Left forelimb (tissue), 1 donor: ENCODE measurements around the gene EPB41.
"Not testable (repeated sequence)": the region's sequence is repeated elsewhere in the genome, so short reads cannot be mapped to it uniquely, and the experiment has no call there.

Experiments
- DNase-seq: peaks from one replicate; pipeline ENCODE4 v3.0.0-alpha.2; 2018; ENCODE audit warnings: low spot score

Gene EPB41

GRCh38 chr1:28914228-28915030 lies at the start of gene EPB41:
EPB41 (plus strand) TSS chr1:28914569; CDS start chr1:28987438, 72,869 bp downstream.
- peak; percentile 96 for DNase-seq

DNA sequence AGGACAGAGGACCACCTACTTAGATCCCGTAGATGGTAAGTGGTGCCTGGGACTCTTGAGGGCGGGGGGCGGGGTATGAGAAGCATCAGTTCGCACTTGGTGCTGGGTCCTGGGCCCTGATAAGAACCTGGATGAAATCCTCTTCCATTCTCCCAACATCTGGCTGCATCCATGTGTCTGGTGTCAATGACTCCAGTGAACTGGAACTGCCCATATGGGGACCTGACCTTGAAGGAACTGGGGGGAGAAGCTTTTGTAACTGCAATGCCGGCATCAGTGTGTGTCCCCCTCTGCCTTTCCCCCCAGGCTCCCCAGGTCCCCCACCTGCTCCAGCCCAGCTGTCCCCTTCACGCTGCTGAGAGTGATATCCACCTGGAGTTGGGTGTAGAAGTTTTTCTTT lies 49.7 kb upstream of the EPB41 start:
- no peak for DNase-seq

GRCh38 chr1:28865997-28866650 lies 48.2 kb upstream of the EPB41 start:
- no peak for DNase-seq

DNA sequence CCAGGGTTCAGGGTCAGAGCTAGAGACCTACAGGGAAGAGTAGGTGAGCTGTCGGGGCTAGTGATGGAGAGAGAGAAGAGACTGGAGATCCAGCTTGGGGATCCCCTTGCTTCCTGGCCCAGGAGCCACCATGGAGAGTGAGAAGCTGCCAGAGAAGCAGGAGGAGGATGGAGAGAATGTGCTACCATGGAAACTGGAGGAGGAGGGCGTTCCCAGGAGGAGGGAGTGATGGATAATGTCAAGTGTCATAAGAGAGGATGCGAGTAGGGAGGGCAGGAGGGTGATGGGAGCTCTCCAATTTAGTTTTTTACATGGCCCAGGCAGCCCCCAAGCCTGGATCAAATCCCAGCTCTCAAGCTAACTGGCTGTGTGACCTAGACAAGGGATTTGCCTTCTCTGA lies 46.5 kb upstream of the EPB41 start:
- no peak for DNase-seq

- no peak for DNase-seq
Measured at GRCh38 chr1:28869952-28870351, 44.4 kb upstream of the EPB41 start.

DNA sequence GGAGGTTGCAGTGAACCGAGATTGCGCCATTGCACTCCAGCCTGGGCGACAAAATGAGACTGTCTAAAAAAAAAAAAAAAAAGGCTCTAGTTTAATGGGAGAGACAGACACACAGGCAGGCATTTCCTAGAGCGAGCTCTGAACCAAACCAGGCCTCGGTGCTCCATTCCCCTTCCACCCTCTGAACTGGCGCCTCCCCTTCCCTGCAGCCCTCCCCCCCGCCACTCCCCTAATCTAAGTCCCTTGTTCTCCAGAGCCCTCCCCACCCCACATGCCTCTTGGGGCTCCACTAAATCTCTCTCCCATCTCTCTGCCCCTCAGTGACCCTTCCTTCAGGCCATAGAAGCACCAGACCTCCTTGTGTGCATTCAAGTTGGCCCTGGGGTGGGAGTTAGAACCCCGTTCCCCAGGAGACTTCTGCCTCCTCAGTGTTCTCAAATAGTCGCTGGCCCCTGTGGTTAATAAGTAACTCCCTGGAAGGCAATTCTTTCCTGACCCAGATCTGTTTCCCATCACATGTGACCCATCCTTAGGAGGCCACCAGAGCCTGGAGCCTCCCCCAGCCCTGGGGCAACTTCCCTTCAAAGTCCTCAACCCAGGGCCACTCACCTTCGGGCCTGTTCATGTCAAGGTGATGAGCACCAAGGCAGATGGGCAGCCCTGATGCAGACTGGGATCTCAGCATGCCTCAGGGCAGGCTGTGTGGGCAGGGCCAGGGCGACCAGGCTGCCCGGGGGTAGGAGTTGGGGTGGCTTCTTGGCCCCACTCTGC lies 42.6 kb upstream of the EPB41 start:
- DNase-seq = no peak

- DNase-seq = not testable (repeated sequence)
Measured at GRCh38 chr1:28875134-28875533, 39.2 kb upstream of the EPB41 start.

- DNase-seq = peak; percentile 84
Measured at GRCh38 chr1:28877132-28877781, 37.1 kb upstream of the EPB41 start.

GRCh38 chr1:28878796-28879195 lies 35.6 kb upstream of the EPB41 start:
- no peak for DNase-seq

DNA sequence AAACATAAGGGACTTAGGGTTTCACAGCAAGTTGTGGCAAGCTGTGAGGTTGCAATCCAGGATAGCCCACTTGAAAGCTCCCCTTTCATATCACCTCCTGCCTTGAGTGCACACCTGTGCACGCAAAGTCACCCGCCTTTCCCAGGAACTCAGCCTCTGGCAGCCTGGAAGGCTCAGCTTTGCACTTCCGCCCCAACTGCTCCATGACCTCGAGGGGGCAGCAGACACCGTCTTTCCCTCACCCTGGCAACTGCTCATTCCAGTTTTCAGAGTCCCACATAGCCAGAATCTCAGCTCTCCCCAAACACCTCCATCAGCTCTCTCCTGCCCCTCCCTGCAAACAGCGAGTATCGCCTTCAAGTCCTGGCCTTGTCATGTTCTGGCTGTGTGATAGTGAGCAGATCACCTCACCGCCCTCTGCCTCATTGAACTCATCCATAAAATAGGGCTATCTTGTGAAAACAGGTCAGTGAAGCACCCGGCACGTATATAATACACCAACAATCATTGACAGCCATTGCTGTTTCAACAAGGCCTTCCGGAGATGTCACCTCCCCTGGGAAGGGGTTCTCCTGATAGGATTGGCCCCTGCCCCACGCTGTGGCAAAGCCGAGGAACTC lies 32.2 kb upstream of the EPB41 start:
- peak; percentile 88 for DNase-seq

DNA sequence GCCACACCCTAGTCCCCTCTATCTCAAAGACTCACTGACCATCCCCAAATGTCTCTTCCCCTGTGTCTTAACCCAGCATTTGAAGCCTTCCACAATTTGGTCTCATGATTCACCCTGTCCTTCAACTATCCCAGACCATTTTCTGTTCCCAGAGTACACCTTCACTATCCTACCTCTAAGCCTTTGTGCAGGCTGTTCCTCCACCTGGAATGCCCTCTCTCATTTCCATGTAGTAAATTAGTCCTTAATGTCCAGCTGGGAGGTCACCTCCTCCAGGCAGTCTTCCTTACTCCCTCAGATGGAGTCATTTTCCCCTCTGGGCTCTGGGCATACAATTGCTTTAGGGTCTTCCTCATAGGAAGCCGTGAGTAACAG lies 31.1 kb upstream of the EPB41 start:
- DNase-seq = no peak

DNA sequence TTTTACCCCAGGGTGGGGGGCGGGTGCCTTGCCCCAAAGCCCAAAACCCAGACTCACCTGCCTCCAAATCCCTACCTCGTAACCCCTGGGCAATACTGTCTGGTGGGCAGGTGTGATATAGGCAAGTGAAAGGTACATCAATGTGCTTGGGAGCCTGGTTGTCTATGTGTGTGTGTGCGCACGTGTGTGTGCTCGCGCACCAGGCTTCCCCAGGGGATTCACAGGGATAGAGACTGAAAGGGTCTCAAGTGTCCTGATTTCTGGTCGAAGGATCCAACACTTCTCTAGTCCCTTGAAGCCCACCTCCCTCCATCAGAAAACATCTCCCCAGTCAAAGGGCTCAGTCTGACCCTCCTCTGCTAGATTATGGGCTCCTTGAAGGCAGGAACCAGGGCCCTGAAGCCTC lies 28.9 kb upstream of the EPB41 start:
- no peak for DNase-seq

DNA sequence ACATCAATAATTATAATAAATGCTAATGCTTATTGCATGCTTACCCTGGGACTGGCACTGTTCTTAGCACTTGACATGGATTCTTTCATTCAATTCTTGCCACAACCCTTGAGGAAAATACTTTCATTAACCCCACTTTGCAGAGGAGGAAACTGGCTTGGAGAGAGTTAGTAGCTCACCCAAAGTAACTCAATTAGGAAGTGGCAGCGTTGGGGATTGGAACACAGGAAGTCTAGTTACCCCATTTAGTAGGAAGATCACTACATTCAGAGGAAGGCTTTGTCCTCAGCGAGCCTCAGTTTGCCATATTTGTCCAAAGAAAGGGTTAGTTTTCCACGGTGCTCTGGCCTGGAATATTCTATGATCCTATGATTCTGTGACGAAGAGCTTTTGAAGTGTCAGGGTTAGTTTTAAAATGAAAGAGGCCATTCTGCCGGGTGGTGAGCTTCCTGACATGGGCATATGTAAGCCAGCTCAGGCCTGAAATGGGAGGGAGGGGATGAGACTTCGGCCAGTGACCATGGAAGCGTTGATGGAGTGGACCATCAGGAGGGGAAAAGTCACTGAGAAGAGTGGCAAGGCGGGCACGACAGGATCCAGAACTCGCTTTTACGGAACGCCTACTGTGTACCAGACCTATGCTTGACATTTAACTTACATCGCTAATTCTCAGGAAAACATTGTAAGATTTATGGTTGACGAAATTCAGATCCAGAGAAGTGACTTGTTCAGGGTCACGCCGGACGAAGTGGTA lies 28.2 kb upstream of the EPB41 start:
- no peak for DNase-seq

GRCh38 chr1:28886731-28887418 lies 27.5 kb upstream of the EPB41 start:
- peak; percentile 74 for DNase-seq

DNA sequence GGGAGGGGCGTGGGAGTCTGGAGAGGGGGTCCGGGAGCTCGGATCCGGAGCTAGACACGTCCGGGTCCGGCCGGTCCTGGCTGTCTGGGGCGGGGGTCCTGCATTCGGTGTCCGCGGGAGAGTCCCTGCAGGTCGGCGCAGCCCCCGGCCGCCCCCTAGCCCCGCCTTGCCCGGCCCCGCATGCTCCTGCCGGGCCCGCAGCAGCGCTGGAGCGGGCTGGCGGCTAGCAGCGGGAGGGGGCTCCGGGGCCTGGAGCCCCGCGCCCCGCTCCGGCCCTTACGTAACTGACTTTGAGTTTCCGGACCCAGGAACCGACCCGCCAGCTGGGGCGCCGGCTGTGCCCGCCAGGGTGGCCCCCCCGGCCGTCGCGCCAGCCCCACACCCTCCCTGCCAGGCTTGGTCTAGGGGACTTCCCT lies 26.9 kb upstream of the EPB41 start:
- no peak for DNase-seq

DNA sequence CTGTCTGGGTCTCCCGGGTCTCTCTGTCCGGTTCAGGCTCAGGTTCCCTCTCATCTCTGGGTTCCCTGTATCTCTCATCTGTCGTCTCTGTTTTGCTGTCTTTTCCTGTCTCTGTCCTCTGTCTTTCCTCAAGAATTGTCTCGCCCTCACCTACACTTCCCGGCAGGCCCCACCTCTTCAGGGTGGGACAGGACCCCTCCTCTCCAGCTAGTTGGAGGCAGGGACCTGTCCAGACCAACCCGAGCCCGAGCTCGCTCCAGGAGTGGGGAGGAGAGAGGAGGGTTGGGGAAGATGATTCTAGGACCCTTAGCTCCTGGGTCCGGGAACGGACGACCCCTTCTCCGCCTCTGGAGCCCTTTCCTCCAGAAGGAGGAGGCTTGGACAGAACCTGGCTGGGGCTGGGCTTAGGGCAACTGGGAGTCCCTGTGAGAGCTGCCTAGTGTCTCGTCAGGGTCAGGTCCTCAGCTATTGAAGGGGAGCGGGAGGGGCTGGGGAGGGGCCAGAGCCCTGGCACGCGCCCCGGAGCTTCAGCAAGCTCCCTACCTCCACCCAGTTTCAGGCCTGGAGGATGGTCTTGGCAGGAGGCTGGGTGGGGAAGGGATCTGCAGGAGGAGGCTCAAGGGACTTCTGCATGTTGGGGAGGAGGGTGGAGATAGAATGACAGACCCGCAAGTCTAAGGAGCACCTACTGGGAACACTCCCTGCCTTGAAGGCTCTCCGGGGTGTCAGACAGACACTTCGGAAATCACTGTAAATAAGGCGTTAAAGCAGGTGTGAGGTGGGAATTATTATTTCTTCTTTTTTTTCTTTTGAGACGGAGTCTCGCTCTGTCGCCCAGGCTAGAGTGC lies 26.3 kb upstream of the EPB41 start:
- no peak for DNase-seq

DNA sequence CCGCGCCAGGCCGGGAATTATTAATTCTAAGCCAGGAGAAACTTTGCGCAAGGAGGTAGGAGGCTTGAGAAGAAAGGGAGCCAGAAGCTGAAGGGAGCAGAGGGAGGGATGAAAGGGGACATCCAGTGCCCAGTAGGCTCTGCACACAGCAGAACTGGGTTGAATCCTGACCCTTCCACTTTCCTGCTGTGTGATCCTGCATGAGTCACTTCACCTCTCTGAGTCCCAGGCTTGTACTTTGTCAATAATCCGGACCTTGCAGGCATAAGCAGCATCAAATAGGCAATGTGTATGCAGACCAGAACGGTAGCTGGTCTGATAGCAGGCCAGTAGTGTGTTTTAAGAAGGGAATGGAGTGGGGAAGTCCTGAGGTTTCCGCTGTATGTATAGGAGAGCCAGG lies 25.5 kb upstream of the EPB41 start:
- no peak for DNase-seq

DNA sequence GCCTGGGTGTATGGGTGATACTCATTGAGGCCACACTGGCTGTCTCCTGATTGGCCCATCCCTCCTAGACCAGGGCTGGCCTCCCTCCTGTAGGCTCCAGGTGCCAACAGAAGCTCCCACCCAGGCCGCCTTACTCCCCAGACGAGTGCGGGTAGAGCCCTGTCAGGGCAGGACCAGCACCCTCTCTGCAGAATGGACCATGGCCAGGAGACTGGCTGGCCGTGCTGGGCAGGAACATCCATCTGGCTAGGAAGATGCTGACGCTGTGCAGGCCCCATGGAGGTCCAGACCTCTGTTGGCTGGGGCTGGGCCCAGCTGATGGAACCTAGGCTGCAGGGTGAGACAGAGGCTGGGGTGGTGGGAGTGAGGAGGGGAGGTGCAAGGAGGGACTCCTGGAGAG lies 25.0 kb upstream of the EPB41 start:
- DNase-seq = no peak

DNA sequence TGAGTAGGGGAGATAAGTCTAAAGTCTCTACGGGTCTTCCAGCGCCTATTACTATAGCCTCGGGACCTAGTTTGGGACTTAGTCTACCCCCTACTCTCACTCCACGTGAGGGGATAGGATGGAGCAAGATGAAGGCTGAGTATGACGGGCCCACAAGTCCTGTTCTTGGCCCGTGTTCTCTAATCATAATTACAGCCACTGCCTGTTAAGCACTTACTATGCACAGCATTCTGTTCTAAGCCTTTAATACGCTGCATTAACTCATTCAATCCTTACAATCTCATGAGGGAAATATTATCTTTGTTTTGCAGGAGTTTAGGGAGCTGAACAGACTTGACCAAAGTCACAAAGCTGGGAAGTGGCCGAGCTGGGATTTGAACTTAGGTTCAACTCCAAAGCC lies 23.9 kb upstream of the EPB41 start:
- no peak for DNase-seq

DNA sequence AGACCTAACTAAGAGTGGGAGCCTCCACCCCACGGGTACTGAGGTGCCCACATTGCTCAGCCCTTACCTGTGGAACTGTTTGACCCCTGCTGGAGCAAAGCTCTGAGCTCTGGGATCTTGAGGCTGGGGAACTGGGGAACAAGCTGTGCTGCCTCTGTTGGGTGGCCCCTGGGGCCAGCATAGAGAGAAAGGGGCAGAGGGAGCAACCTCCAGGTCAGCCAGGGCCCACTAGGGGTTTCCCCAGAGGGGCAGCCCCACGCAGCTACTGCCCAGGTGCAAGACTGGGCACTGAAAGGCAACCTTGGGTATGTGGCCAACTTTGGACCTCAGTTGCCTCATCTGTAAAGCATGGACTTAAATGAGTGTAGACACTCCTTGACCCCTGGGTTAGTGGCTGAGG lies 23.5 kb upstream of the EPB41 start:
- DNase-seq = no peak
